Esophagus (tissue), 2 donors: ENCODE measurements around the gene CCDC86. TPM values are rescaled to one million over a fixed set of nuclear protein-coding genes. Genes with fewer than 3 reads are reported as not detected.

Experiments used
- H3K27ac ChIP-seq, 2 donors: one replicate each; pipeline ENCODE4 v1.5.1; 2013; ENCODE audit warnings: low read depth in 2 of 2, mild to moderate bottlenecking in 2 of 2, inconsistent platforms in 1 of 2, low read length in 1 of 2, moderate library complexity in 1 of 2
- H3K27me3 ChIP-seq, 2 donors: one replicate each; pipeline ENCODE4 v1.6.1; 2013; ENCODE audit warnings: low read length in 2 of 2, control low read depth in 1 of 2, mild to moderate bottlenecking in 1 of 2; ENCODE audit not compliant: insufficient read depth in 2 of 2, control insufficient read depth in 1 of 2
- H3K36me3 ChIP-seq, 2 donors: one replicate each; pipeline ENCODE4 v1.6.1; 2013; ENCODE audit warnings: low read length in 1 of 2; ENCODE audit not compliant: control insufficient read depth in 2 of 2, insufficient read depth in 2 of 2
- H3K4me1 ChIP-seq, 2 donors: one replicate each; pipeline ENCODE4 v1.6.1; 2013; ENCODE audit warnings: low read length in 1 of 2; ENCODE audit not compliant: control insufficient read depth in 2 of 2, insufficient read depth in 2 of 2
- H3K4me3 ChIP-seq, 2 donors: one replicate each; pipeline ENCODE4 v1.5.1; 2013; ENCODE audit warnings: low read length in 2 of 2, mild to moderate bottlenecking in 2 of 2, low read depth in 1 of 2, moderate library complexity in 1 of 2
- H3K9me3 ChIP-seq, 2 donors: one replicate each; pipeline ENCODE4 v1.6.1; 2013; ENCODE audit warnings: mild to moderate bottlenecking in 2 of 2, low read depth in 1 of 2, low read length in 1 of 2, moderate library complexity in 1 of 2; ENCODE audit not compliant: control insufficient read depth in 2 of 2, insufficient read depth in 1 of 2
- WGBS, 2 donors: extraction: QIAGEN DNeasy Blood & Tissue Kit; methylation state at CpG; one replicate each; pipeline ENCODE4 v1.1.7; 2013; 5-methylcytosine and 5-hydroxymethylcytosine counted together
- polyA plus RNA-seq, 2 donors: library from polyadenylated mRNA; stranded (reverse); fragments of 200-250 nt; gene quantifications; one replicate each; pipeline ENCODE4 v1.2.3, GENCODE V29; 2013
- donor health status: healthy with polysubstance abuse.
- donor health status: Bipolar disorder and iron deficiency.

CCDC86 gene
- polyA plus RNA-seq, 2 donors: 9.3 to 18.6 TPM

- Histone ChIP-seq H3K4me1 (peaks cover 3 to 7% of the 10 kb centered on the region in 2 donors), H3K4me3 (no peak overlapping the region), H3K9me3 (no peaks in the 10 kb centered on the region), H3K27me3 (no peaks in the 10 kb centered on the region), H3K27ac (no peak overlapping the region), H3K36me3 (no peaks in the 10 kb centered on the region)
- 76 to 80% methylated on average over 10 of the region's 10 CpGs for WGBS, 2 donors
Measured at GRCh38 chr11:60867871-60868681, 26.2 kb downstream of the CCDC86 start.

GRCh38 chr11:60868682-60869450, 27.0 kb downstream of the CCDC86 start:
- Histone ChIP-seq H3K4me3 (no peak overlapping the region), H3K4me1 (peaks cover 3 to 10% of the 10 kb centered on the region in 2 donors), H3K9me3 (no peaks in the 10 kb centered on the region), H3K27ac (no peak overlapping the region), H3K36me3 (no peaks in the 10 kb centered on the region), H3K27me3 (no peaks in the 10 kb centered on the region)
- WGBS, 2 donors: 77 to 80% methylated on average over 10 of the region's 10 CpGs

- Histone ChIP-seq H3K27ac (no peak overlapping the region), H3K27me3 (no peaks in the 10 kb centered on the region), H3K36me3 (no peaks in the 10 kb centered on the region), H3K9me3 (no peaks in the 10 kb centered on the region), H3K4me1 (peaks cover 3 to 10% of the 10 kb centered on the region in 2 donors), H3K4me3 (no peak overlapping the region)
- WGBS, 2 donors: 93 to 94% methylated on average over 7 of the region's 7 CpGs
Measured at GRCh38 chr11:60869451-60869825, 27.5 kb downstream of the CCDC86 start.

GRCh38 chr11:60870276-60870675, 28.4 kb downstream of the CCDC86 start:
- no peaks in the 10 kb centered on the region for H3K27me3 ChIP-seq
- no peaks in the 10 kb centered on the region for H3K9me3 ChIP-seq
- H3K4me3 ChIP-seq: no peak overlapping the region
- no peaks in the 10 kb centered on the region for H3K36me3 ChIP-seq
- WGBS, 2 donors: 62 to 63% methylated on average over 3 of the region's 3 CpGs
- peaks cover 5 to 10% of the 10 kb centered on the region in 2 donors for H3K4me1 ChIP-seq
- no peak overlapping the region for H3K27ac ChIP-seq

- Histone ChIP-seq H3K36me3 (no peaks in the 10 kb centered on the region), H3K4me1 (peaks cover 5 to 10% of the 10 kb centered on the region in 2 donors), H3K27me3 (no peaks in the 10 kb centered on the region), H3K27ac (no peak overlapping the region), H3K4me3 (no peak overlapping the region), H3K9me3 (no peaks in the 10 kb centered on the region)
- WGBS, 2 donors: 82 to 86% methylated on average over 13 of the region's 13 CpGs
Measured at GRCh38 chr11:60870733-60871377, 28.9 kb downstream of the CCDC86 start.

- Histone ChIP-seq H3K4me3 (no peak overlapping the region), H3K27ac (no peak overlapping the region), H3K4me1 (peaks cover 5 to 10% of the 10 kb centered on the region in 2 donors), H3K27me3 (no peaks in the 10 kb centered on the region), H3K9me3 (no peaks in the 10 kb centered on the region), H3K36me3 (no peaks in the 10 kb centered on the region)
- 81% methylated on average over 7 of the region's 7 CpGs for WGBS, 2 donors
Measured at GRCh38 chr11:60871378-60872061, 29.6 kb downstream of the CCDC86 start.

GRCh38 chr11:60872124-60872960, 30.4 kb downstream of the CCDC86 start:
- no peak overlapping the region for H3K27ac ChIP-seq
- 91% methylated on average over 6 of the region's 6 CpGs for WGBS, 2 donors
- H3K27me3 ChIP-seq: no peaks in the 10 kb centered on the region
- H3K4me3 ChIP-seq: no peak overlapping the region
- peaks cover 2 to 5% of the 10 kb centered on the region in 2 donors for H3K4me1 ChIP-seq
- no peaks in the 10 kb centered on the region for H3K36me3 ChIP-seq
- H3K9me3 ChIP-seq: no peaks in the 10 kb centered on the region

- WGBS, 2 donors: 66 to 75% methylated on average over 16 of the region's 16 CpGs
- Histone ChIP-seq H3K27me3 (no peaks in the 10 kb centered on the region), H3K36me3 (no peaks in the 10 kb centered on the region), H3K4me1 (peaks cover 2 to 5% of the 10 kb centered on the region in 2 donors), H3K9me3 (no peaks in the 10 kb centered on the region), H3K27ac (no peak overlapping the region), H3K4me3 (no peak overlapping the region)
Measured at GRCh38 chr11:60872961-60873524, 31.1 kb downstream of the CCDC86 start.
